Neural cell (in vitro differentiated cells): ENCODE data around the gene DLG5.

Experiments used
- CTCF ChIP-seq: fragments of 450-650 bp; IDR thresholded peaks from 2 replicates; pipeline ENCODE4 v1.5.1; 2014; ENCODE audit warnings: antibody characterized with exemption, mild to moderate bottlenecking, moderate library complexity; ENCODE audit not compliant: poor library complexity, severe bottlenecking
- EP300 ChIP-seq: fragments of 450-650 bp; conservative IDR thresholded peaks from 2 replicates; pipeline ENCODE4 v1.6.1; 2014; ENCODE audit warnings: antibody characterized with exemption, mild to moderate bottlenecking, moderate library complexity; ENCODE audit not compliant: poor library complexity, severe bottlenecking
- EZH2 ChIP-seq: fragments of 200-600, 300-800 bp; shearing (Covaris generic), sonication (generic); IDR thresholded peaks from 2 replicates; pipeline ENCODE4 v1.6.1; 2014; ENCODE audit warnings: antibody characterized with exemption, low read length, borderline replicate concordance, mild to moderate bottlenecking; ENCODE audit not compliant: insufficient read depth, poor library complexity, severe bottlenecking
- MXI1 ChIP-seq: fragments of 450-650 bp; conservative IDR thresholded peaks from 2 replicates; pipeline ENCODE4 v1.6.1; 2014; ENCODE audit warnings: antibody characterized with exemption, mild to moderate bottlenecking; ENCODE audit not compliant: poor library complexity, severe bottlenecking
- POLR2AphosphoS5 ChIP-seq: IDR thresholded peaks from 2 replicates; pipeline ENCODE4 v1.6.1; 2012
- RAD21 ChIP-seq: fragments of 450-650 bp; conservative IDR thresholded peaks from 2 replicates; pipeline ENCODE4 v1.6.1; 2014; ENCODE audit warnings: antibody characterized with exemption, mild to moderate bottlenecking, moderate library complexity
- REST ChIP-seq: IDR thresholded peaks from 2 replicates; pipeline ENCODE4 v1.6.1; 2012; ENCODE audit warnings: borderline replicate concordance
- TAF1 ChIP-seq: IDR thresholded peaks from 2 replicates; pipeline ENCODE4 v1.6.1; 2012; ENCODE audit warnings: low read depth

GRCh38 chr10:77905086-77905748 is 21.3 kb downstream of the DLG5 start:
- TF ChIP-seq REST: no peak
- no peak for TF ChIP-seq CTCF
- no peak for TF ChIP-seq POLR2AphosphoS5
- TF ChIP-seq EP300: no peak
- no peak for TF ChIP-seq RAD21
- TF ChIP-seq MXI1: no peak
- TF ChIP-seq EZH2: no peak
- no peak for TF ChIP-seq TAF1
